Measurements from ENCODE around the gene SLC20A1.
A peak's percentile ranks its signal among the peaks of the same experiment; 100 is the strongest.
"Not testable (repeated sequence)": the region's sequence is repeated elsewhere in the genome, so short reads cannot be mapped to it uniquely, and the experiment has no call there.

Gene SLC20A1

GRCh38 chr2:112642966-112643365 is 2.8 kb upstream of the SLC20A1 start:
- in situ Hi-C loops (cut with HindIII; ENCODE audit: low pct_ligation_motif_present, low pct_unique_long_range_greater_than_20kb, low sequenced_read_pairs), result no loop called here
- DNase-seq, result no peak

GRCh38 chr2:112643488-112643887 is 2.3 kb upstream of the SLC20A1 start:
- in situ Hi-C loops (cut with HindIII; ENCODE audit: low pct_ligation_motif_present, low pct_unique_long_range_greater_than_20kb, low sequenced_read_pairs), result no loop called here
- no peak for DNase-seq

- DNase-seq, result peak; percentile 84
- in situ Hi-C loops (cut with HindIII; ENCODE audit: low pct_ligation_motif_present, low pct_unique_long_range_greater_than_20kb, low sequenced_read_pairs), result no loop called here
Observed at GRCh38 chr2:112644155-112644932, 1.4 kb upstream of the SLC20A1 start.

DNA sequence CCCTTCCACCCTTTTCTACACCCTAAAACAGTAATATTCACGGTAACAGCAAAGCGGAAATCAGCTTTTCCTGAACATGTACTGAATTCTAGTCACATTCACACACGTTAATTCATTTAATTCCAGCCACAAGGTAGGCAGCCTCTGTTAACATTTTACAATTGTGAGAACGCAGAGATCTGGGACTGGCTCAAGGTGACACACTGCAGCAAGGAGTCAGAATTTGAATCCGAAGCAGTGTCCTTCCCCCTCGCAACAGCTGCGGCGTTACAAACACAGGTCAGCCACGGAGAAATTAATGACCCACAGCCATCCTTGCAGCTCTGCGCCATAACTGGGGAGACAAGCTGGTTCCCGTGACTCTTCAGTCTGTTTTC is 818 bp upstream of the SLC20A1 start:
- in situ Hi-C loops (cut with HindIII; ENCODE audit: low pct_ligation_motif_present, low pct_unique_long_range_greater_than_20kb, low sequenced_read_pairs), result no loop called here

DNA sequence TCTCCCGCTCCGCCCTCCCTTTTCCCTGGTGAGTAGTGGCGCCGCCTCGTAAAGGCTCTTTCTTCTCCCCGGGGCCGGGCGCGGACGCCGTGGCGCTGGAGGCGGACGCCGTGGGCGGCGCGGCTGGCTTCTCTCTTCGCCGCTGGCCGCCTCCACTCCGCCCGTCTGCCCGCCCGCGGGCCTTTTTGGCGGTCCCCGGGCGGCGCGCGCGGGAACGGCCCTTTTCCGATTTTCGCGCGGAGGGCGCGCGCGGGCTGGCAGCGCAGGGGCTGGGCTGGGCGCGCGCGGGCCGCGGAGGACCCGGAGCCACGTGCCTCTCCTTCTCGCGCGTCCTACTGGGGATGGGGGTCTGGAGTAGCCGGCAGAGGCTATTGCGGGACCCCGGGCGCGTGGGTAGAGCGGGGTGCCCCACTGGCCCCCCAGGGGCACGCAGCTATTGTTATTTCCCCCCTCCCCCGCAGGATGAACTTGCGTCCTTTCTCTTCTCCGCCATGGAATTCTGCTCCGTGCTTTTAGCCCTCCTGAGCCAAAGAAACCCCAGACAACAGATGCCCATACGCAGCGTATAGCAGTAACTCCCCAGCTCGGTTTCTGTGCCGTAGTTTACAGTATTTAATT is 472 bp downstream of the SLC20A1 start:
- in situ Hi-C loops (cut with HindIII; ENCODE audit: low pct_ligation_motif_present, low pct_unique_long_range_greater_than_20kb, low sequenced_read_pairs), result no loop called here
- peak; percentile 28 for DNase-seq

More for the DNA sequence above, 818 bp upstream of the SLC20A1 start:
- peak; percentile 85 for DNase-seq

DNA sequence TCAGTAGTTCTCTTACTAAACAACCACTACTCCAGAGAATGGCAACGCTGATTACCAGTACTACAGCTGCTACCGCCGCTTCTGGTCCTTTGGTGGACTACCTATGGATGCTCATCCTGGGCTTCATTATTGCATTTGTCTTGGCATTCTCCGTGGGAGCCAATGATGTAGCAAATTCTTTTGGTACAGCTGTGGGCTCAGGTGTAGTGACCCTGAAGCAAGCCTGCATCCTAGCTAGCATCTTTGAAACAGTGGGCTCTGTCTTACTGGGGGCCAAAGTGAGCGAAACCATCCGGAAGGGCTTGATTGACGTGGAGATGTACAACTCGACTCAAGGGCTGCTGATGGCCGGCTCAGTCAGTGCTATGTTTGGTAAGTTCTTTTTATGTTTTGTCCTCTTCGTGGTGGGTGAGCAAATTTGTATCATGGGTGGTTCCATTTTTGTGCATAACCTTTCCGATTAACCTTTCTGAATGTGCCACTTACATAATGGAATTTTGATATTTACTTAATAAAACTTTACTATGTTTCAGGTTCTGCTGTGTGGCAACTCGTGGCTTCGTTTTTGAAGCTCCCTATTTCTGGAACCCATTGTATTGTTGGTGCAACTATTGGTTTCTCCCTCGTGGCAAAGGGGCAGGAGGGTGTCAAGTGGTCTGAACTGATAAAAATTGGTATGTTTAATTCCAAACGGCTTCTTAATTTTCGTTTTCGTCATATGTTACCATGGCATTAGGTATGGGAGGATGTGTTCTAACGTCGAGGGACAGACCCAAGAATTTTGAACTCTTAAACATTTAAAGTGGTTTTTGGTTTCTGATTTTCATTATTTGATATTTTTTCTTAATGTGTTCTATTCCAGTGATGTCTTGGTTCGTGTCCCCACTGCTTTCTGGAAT is 1.3 kb downstream of the SLC20A1 start:
- in situ Hi-C loops (cut with HindIII; ENCODE audit: low pct_ligation_motif_present, low pct_unique_long_range_greater_than_20kb, low sequenced_read_pairs), result no loop called here

GRCh38 chr2:112648081-112648480 is 2.3 kb downstream of the SLC20A1 start:
- in situ Hi-C loops (cut with HindIII; ENCODE audit: low pct_ligation_motif_present, low pct_unique_long_range_greater_than_20kb, low sequenced_read_pairs), result no loop called here
- no peak for DNase-seq

More for the DNA sequence above, 1.3 kb downstream of the SLC20A1 start:
- no peak for DNase-seq

DNA sequence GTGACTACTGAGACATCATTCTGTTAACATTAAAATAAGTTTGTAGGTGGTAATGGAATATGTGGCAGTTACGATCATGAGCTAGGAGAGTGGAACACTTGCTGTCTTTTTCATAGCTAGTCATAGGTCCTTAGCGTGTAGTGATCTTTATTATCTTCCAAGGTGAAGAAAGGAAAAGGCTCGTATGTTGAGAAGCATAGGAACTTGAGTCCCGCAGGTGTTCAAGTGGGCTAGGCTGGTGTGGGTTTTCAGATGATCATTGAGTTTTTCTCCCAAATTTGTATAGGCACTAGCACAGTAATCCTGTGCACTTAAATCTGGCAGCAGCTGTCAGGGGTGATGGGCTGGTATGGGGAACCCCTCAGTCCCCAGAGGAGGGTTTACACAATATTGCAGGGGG is 10.9 kb downstream of the SLC20A1 start:
- in situ Hi-C loops (cut with HindIII; ENCODE audit: low pct_ligation_motif_present, low pct_unique_long_range_greater_than_20kb, low sequenced_read_pairs), result no loop called here
- no peak for DNase-seq

GRCh38 chr2:112658301-112658700 is 12.6 kb downstream of the SLC20A1 start:
- in situ Hi-C loops (cut with HindIII; ENCODE audit: low pct_ligation_motif_present, low pct_unique_long_range_greater_than_20kb, low sequenced_read_pairs), result no loop called here
- DNase-seq, result no peak

GRCh38 chr2:112658839-112659667 is 13.3 kb downstream of the SLC20A1 start:
- no peak for DNase-seq

GRCh38 chr2:112660138-112660537 is 14.4 kb downstream of the SLC20A1 start:
- no peak for DNase-seq
- in situ Hi-C loops (cut with HindIII; ENCODE audit: low pct_ligation_motif_present, low pct_unique_long_range_greater_than_20kb, low sequenced_read_pairs), result no loop called here

More at GRCh38 chr2:112658839-112659667, 13.3 kb downstream of the SLC20A1 start:
- in situ Hi-C loops (cut with HindIII; ENCODE audit: low pct_ligation_motif_present, low pct_unique_long_range_greater_than_20kb, low sequenced_read_pairs), result no loop called here

DNA sequence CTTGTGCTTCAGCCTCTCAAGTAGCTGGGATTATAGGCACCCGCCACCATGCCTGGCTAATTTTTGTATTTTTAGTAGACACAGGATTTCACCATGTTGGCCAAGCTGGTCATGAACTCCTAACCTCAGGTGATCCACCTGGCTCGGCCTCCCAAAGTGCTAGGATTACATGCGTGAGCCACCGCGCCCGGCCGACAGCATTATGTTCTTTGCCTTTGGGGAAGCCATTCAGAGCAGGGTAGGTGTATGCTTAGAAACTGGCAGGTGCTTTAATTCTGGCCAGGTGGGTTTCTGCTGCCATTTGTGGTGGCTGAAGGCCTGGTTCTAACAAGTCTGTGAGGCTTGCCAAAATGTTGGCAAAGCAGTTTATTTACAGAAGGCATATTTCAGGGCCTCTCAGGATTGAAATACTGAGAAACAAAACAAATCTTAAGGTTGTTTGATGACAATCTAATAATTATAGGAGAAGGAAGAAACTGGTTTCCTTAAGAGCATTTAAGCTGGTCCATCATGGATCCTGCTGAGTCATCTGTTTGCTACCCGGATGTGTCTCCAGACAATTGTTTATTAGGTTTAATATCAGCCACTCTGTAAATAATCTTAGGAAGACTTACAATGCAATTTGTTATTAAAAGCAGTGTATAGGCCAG is 16.0 kb downstream of the SLC20A1 start:
- in situ Hi-C loops (cut with HindIII; ENCODE audit: low pct_ligation_motif_present, low pct_unique_long_range_greater_than_20kb, low sequenced_read_pairs), result no loop called here
- DNase-seq, result no peak

GRCh38 chr2:112662704-112663103 is 17.0 kb downstream of the SLC20A1 start:
- no peak for DNase-seq
- in situ Hi-C loops (cut with HindIII; ENCODE audit: low pct_ligation_motif_present, low pct_unique_long_range_greater_than_20kb, low sequenced_read_pairs), result no loop called here

- in situ Hi-C loops (cut with HindIII; ENCODE audit: low pct_ligation_motif_present, low pct_unique_long_range_greater_than_20kb, low sequenced_read_pairs), result no loop called here
Observed at GRCh38 chr2:112664689-112665088, 18.9 kb downstream of the SLC20A1 start.

GRCh38 chr2:112665113-112665780 is 19.5 kb downstream of the SLC20A1 start:
- in situ Hi-C loops (cut with HindIII; ENCODE audit: low pct_ligation_motif_present, low pct_unique_long_range_greater_than_20kb, low sequenced_read_pairs), result no loop called here
- DNase-seq, result no peak

More at GRCh38 chr2:112664689-112665088, 18.9 kb downstream of the SLC20A1 start:
- DNase-seq, result no peak

- DNase-seq, result no peak
- in situ Hi-C loops (cut with HindIII; ENCODE audit: low pct_ligation_motif_present, low pct_unique_long_range_greater_than_20kb, low sequenced_read_pairs), result no loop called here
Observed at GRCh38 chr2:112666761-112667122, 21.0 kb downstream of the SLC20A1 start.

DNA sequence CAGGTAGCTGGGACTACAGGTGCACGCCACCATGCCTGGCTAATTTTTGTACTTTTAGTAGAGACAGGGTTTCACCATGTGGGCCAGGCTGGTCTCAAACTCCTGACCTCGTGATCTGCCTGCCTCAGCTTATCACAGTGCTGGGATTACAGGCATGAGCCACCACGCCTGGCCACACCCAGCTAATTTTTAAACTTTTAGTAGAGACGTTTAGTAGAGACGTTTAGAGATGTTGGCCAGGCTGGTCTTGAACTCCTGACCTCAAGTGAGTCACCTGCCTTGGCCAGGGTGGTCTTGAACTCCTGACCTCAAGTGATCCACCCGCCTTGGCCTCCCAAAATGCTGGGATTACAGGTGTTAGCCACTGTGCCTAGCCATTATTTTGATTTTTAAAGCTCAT is 21.8 kb downstream of the SLC20A1 start:
- in situ Hi-C loops (cut with HindIII; ENCODE audit: low pct_ligation_motif_present, low pct_unique_long_range_greater_than_20kb, low sequenced_read_pairs); DNase-seq: not testable (repeated sequence)

Measured in ACHN (cell line).